Limb (tissue), 2 donors: ENCODE results near the gene GPS2.
A peak's percentile ranks its signal among the peaks of the same experiment; 100 is the strongest.
"Not testable (repeated sequence)": the region's sequence is repeated elsewhere in the genome, so short reads cannot be mapped to it uniquely, and the experiment has no call there.

Experiments used
- DNase-seq, 2 donors: peaks; one replicate each; pipeline ENCODE4 v3.0.0-alpha.2; 2016; ENCODE audit errors: extremely low spot score in 2 of 2

GPS2 gene

GRCh38 chr17:7337600-7337999 is 22.4 kb upstream of the GPS2 start:
- not testable (repeated sequence) for DNase-seq

- no peak for DNase-seq
These were observed 21.3 kb upstream of the GPS2 start, which contains the start of gene ACAP1 for GRCh38 chr17:7336240-7337175. TSS of gene ACAP1 (plus strand) at chr17:7336529. CDS start at chr17:7336735, 206 bp downstream.

GRCh38 chr17:7335765-7336164 is 20.6 kb upstream of the GPS2 start:
- DNase-seq = not testable (repeated sequence)

GRCh38 chr17:7334938-7335538 is 19.9 kb upstream of the GPS2 start:
- DNase-seq = no peak

- not testable (repeated sequence) for DNase-seq
These were observed 17.5 kb upstream of the GPS2 start for GRCh38 chr17:7332600-7333069.

GRCh38 chr17:7332111-7332510 is 17.0 kb upstream of the GPS2 start:
- no peak for DNase-seq

- no peak for DNase-seq
These were observed 15.5 kb upstream of the GPS2 start for GRCh38 chr17:7330638-7331015.

- peak; percentile 84 to 89 for DNase-seq
These were observed 15.0 kb upstream of the GPS2 start for GRCh38 chr17:7329997-7330637.

GRCh38 chr17:7329374-7329996 is 14.3 kb upstream of the GPS2 start:
- peak; percentile 98 for DNase-seq

GRCh38 chr17:7328840-7329373 is 13.7 kb upstream of the GPS2 start, which contains the start of gene NEURL4:
TSS of gene NEURL4 (minus strand) at chr17:7329335. CDS start at chr17:7329312, 23 bp downstream.
- DNase-seq = peak in 1 of 2 donors; percentile 9

GRCh38 chr17:7328009-7328408 is 12.8 kb upstream of the GPS2 start:
- no peak for DNase-seq

- no peak for DNase-seq
These were observed 12.3 kb upstream of the GPS2 start for GRCh38 chr17:7327501-7327900.

- DNase-seq = no peak
These were observed 11.9 kb upstream of the GPS2 start for GRCh38 chr17:7327056-7327455.

GRCh38 chr17:7326186-7326585 is 11.0 kb upstream of the GPS2 start:
- no peak for DNase-seq

- no peak for DNase-seq
These were observed 9.9 kb upstream of the GPS2 start for GRCh38 chr17:7325031-7325528.

- no peak for DNase-seq
These were observed 9.2 kb upstream of the GPS2 start for GRCh38 chr17:7324438-7324779.

GRCh38 chr17:7323731-7324437 is 8.7 kb upstream of the GPS2 start:
- DNase-seq = peak in 1 of 2 donors; percentile 77

GRCh38 chr17:7322520-7323194 is 7.5 kb upstream of the GPS2 start:
- no peak for DNase-seq

- no peak for DNase-seq
These were observed 6.3 kb upstream of the GPS2 start for GRCh38 chr17:7321466-7321865.
